ENCODE data around the gene SAPCD1.
A peak's percentile ranks its signal among the peaks of the same experiment; 100 is the strongest.

SAPCD1 gene

GRCh38 chr6:31762356-31762755 is at the start of gene SAPCD1:
SAPCD1 (plus strand) TSS chr6:31762656; CDS start chr6:31763055, 399 bp downstream.
- Histone ChIP-seq H3K36me3 (no peaks in the 10 kb centered on the region), H3K9me3 (ENCODE audit: severe bottlenecking) (peaks cover 7% of the 10 kb centered on the region), H3K27me3 (ENCODE audit: insufficient read depth, low read depth, severe bottlenecking) (no peaks in the 10 kb centered on the region), H3K27ac (peak within 1 kb of the TSS; percentile 8; the same call in 1 of the 2 replicates), H3K4me3 (ENCODE audit: low read depth, low read length) (no peak within 1 kb of the TSS)
- no peak for TF ChIP-seq CTCF (IDR thresholded peaks at IDR 0.05; ENCODE audit: low read depth, low read length)
- no peak for DNase-seq

- H3K27me3 ChIP-seq (ENCODE audit: insufficient read depth, low read depth, severe bottlenecking): no peaks in the 10 kb centered on the region
- peak overlapping the region; percentile 59 for H3K27ac ChIP-seq
- no peak for DNase-seq
- TF ChIP-seq CTCF (IDR thresholded peaks at IDR 0.05; ENCODE audit: low read depth, low read length): no peak
- no peaks in the 10 kb centered on the region for H3K36me3 ChIP-seq
- H3K4me3 ChIP-seq (ENCODE audit: low read depth, low read length): no peak overlapping the region
- no peaks in the 10 kb centered on the region for H3K9me3 ChIP-seq (ENCODE audit: severe bottlenecking)
These were observed 49.0 kb upstream of the SAPCD1 start for GRCh38 chr6:31713465-31713864.

GRCh38 chr6:31713991-31714684 is 48.3 kb upstream of the SAPCD1 start:
- Histone ChIP-seq H3K27ac (peak overlapping the region; percentile 59), H3K4me3 (ENCODE audit: low read depth, low read length) (no peak overlapping the region), H3K36me3 (no peaks in the 10 kb centered on the region), H3K9me3 (ENCODE audit: severe bottlenecking) (no peaks in the 10 kb centered on the region), H3K27me3 (ENCODE audit: insufficient read depth, low read depth, severe bottlenecking) (no peaks in the 10 kb centered on the region)
- TF ChIP-seq CTCF (IDR thresholded peaks at IDR 0.05; ENCODE audit: low read depth, low read length): no peak
- peak; percentile 68 for DNase-seq

GRCh38 chr6:31715022-31715958 is 47.2 kb upstream of the SAPCD1 start, which contains the start of gene LY6G6D:
LY6G6D (plus strand) TSS chr6:31715348; CDS start chr6:31715356, 8 bp downstream.
- DNase-seq: no peak
- Histone ChIP-seq H3K27ac (peak within 1 kb of the TSS; percentile 59), H3K36me3 (no peaks in the 10 kb centered on the region), H3K4me3 (ENCODE audit: low read depth, low read length) (no peak within 1 kb of the TSS), H3K27me3 (ENCODE audit: insufficient read depth, low read depth, severe bottlenecking) (no peaks in the 10 kb centered on the region), H3K9me3 (ENCODE audit: severe bottlenecking) (no peaks in the 10 kb centered on the region)
- TF ChIP-seq CTCF (IDR thresholded peaks at IDR 0.05; ENCODE audit: low read depth, low read length): no peak

GRCh38 chr6:31717499-31718222 is 44.8 kb upstream of the SAPCD1 start:
- TF ChIP-seq CTCF (IDR thresholded peaks at IDR 0.05; ENCODE audit: low read depth, low read length): no peak
- DNase-seq: peak; percentile 17
- H3K27me3 ChIP-seq (ENCODE audit: insufficient read depth, low read depth, severe bottlenecking): no peaks in the 10 kb centered on the region
- no peaks in the 10 kb centered on the region for H3K36me3 ChIP-seq
- H3K9me3 ChIP-seq (ENCODE audit: severe bottlenecking): no peaks in the 10 kb centered on the region
- H3K4me3 ChIP-seq (ENCODE audit: low read depth, low read length): no peak overlapping the region
- H3K27ac ChIP-seq: no peak overlapping the region

Data from WERI-Rb-1 (cell line).